ENCODE results near the gene SEPTIN7. TPM values are rescaled to one million over a fixed set of nuclear protein-coding genes. Genes with fewer than 3 reads are reported as not detected.

SEPTIN7 gene
- total RNA-seq, 1 donor, result 244 TPM

DNA sequence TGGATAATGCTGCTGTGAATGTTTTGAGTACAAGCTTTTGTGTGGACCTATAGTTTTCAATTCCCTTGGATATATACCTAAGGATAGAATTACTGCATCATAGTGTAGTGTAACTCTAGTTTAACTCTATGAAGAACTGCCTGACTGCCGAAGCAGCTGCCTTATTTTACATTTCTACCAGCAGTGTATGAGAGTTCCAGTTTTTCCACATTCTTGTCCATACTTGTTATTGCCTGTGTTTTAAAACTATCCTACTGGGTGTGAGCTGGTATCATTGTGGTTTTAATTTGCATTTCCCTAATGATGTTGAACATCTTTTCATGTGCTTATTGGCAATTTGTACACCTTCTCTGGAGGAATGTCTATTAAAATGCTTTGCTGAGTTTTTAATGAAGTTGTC, 15.7 kb downstream of the SEPTIN7 start:
- DNase-seq (ENCODE audit: low read depth), result no peak
- TF ChIP-seq, protein P1, sequence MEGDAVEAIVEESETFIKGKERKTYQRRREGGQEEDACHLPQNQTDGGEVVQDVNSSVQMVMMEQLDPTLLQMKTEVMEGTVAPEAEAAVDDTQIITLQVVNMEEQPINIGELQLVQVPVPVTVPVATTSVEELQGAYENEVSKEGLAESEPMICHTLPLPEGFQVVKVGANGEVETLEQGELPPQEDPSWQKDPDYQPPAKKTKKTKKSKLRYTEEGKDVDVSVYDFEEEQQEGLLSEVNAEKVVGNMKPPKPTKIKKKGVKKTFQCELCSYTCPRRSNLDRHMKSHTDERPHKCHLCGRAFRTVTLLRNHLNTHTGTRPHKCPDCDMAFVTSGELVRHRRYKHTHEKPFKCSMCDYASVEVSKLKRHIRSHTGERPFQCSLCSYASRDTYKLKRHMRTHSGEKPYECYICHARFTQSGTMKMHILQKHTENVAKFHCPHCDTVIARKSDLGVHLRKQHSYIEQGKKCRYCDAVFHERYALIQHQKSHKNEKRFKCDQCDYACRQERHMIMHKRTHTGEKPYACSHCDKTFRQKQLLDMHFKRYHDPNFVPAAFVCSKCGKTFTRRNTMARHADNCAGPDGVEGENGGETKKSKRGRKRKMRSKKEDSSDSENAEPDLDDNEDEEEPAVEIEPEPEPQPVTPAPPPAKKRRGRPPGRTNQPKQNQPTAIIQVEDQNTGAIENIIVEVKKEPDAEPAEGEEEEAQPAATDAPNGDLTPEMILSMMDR (IDR thresholded peaks at IDR 0.05; ENCODE audit: insufficient read depth, low read depth, low read length), result no peak
- no peak overlapping the region for H3K4me3 ChIP-seq (ENCODE audit: low read depth, low read length)

DNA sequence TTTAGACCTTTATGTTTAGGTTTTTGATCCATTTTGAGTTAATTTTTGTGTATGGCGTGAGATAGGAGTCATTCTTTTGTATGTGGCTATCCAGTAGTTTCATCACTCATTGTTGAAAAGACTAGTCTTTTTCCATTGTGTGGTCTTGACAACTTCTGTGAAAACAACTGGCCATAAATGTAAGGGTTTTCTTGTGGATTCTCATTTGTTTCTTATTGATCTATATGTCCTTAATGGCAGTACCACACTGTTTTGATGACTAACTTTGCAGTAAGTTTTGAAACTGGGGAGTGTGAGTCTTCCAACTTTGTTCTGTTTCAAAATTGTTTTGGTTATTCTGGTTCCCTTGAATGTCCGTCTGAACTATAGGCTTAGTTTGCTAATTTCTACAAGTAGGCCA, 16.3 kb downstream of the SEPTIN7 start:
- DNase-seq (ENCODE audit: low read depth), result no peak
- TF ChIP-seq, protein P1 (IDR thresholded peaks at IDR 0.05; ENCODE audit: insufficient read depth, low read depth, low read length), result no peak
- no peak overlapping the region for H3K4me3 ChIP-seq (ENCODE audit: low read depth, low read length)

- TF ChIP-seq, protein P1 (IDR thresholded peaks at IDR 0.05; ENCODE audit: insufficient read depth, low read depth, low read length), result no peak
- no peak overlapping the region for H3K4me3 ChIP-seq (ENCODE audit: low read depth, low read length)
- DNase-seq (ENCODE audit: low read depth), result no peak
Measured at GRCh38 chr7:35817930-35818329, 17.1 kb downstream of the SEPTIN7 start.

GRCh38 chr7:35818513-35818912, 17.7 kb downstream of the SEPTIN7 start:
- no peak for DNase-seq (ENCODE audit: low read depth)
- no peak overlapping the region for H3K4me3 ChIP-seq (ENCODE audit: low read depth, low read length)
- TF ChIP-seq, protein P1 (IDR thresholded peaks at IDR 0.05; ENCODE audit: insufficient read depth, low read depth, low read length), result no peak

GRCh38 chr7:35819310-35819709, 18.5 kb downstream of the SEPTIN7 start:
- DNase-seq (ENCODE audit: low read depth), result no peak
- no peak overlapping the region for H3K4me3 ChIP-seq (ENCODE audit: low read depth, low read length)
- TF ChIP-seq, protein P1 (IDR thresholded peaks at IDR 0.05; ENCODE audit: insufficient read depth, low read depth, low read length), result no peak

DNA sequence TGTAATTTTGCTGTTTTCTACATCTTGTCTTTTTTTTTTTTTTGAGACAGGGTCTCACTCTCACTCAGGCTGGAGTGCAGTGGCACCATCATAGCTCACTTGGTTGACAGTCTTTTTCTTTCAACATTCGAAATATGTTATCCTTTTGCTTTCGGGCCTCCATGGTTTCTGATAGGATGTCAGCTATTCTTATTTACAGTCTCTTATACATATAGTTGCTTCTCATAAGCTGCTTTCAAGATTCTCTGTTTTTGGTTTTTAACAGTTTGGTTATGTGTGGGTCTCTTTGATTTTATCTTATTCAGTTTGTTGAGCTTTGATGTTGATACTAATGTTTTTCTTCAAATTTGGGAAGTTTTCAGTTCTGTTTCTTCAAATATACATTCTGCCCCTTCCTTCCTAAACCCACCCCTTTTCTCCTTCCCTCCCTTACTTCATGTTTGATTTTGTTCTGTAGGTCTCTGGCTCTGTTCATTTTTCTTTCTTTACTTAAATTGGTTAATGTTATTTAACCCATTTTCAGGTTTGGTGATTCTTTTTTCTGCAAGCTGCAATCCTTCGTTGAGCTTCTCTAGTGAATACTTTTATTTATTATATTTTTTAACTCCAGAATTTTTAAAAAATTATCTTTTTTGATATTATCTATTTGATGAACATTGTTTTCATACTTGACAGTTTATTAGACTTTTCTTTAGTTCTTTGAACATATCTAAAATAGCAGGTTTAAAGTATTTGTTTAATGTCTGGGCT, 19.3 kb downstream of the SEPTIN7 start:
- TF ChIP-seq, protein P1 (IDR thresholded peaks at IDR 0.05; ENCODE audit: insufficient read depth, low read depth, low read length), result no peak
- DNase-seq (ENCODE audit: low read depth), result no peak
- H3K4me3 ChIP-seq (ENCODE audit: low read depth, low read length), result no peak overlapping the region

DNA sequence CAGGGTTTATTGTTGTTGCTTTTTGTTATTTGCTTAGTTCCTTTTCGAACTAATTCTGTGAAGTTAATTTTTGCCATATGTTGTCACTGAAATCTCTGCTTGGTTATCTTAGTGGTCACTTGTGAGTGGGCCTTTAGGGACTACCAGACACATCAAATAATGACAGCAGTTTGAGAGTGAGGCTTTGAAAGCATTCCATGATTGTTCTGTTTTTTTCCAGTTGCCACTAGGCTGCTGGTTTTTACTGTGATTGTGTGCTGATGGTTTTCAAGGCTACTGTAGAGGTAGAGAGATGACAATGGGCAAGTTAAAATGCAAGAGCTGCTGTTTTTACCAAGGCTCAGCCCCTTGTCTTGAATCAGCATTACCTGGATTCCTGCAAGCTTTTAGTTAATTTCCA, 20.0 kb downstream of the SEPTIN7 start:
- DNase-seq (ENCODE audit: low read depth), result no peak
- H3K4me3 ChIP-seq (ENCODE audit: low read depth, low read length), result no peak overlapping the region
- TF ChIP-seq, protein P1 (IDR thresholded peaks at IDR 0.05; ENCODE audit: insufficient read depth, low read depth, low read length), result no peak

Measured in fibroblast of villous mesenchyme (primary cell).